A549 (cell line): ENCODE measurements around the gene LEMD1. TPM values are rescaled to one million over a fixed set of nuclear protein-coding genes. Genes with fewer than 3 reads are reported as not detected.
"Not testable (repeated sequence)": the region's sequence is repeated elsewhere in the genome, so short reads cannot be mapped to it uniquely, and the experiment has no call there.

Experiments
- ATAC-seq, 2 experiments: fragments of 200-7000 bp in 1 of 2; fragments of >200 bp in 1 of 2; cut with Nextera tagmentation in 1 of 2; cut with Tn5 transposase in 1 of 2; 3 replicates each; pipeline versions ENCODE4 v1.8.0 to v1.9.1; 2018 to 2020; ENCODE audit warnings: mild to moderate bottlenecking in 1 of 2, moderate library complexity in 1 of 2
- CTCF ChIA-PET: fragments of 300-600 bp; sonication (Branson Sonifier 250); formaldehyde crosslinking; extraction: SDS; loops from one replicate; lab custom pipeline; 2021; ENCODE audit warnings: antibody characterized with exemption, inconsistent platforms; lab: Yijun Ruan, JAX
- POLR2A ChIA-PET: fragments of 350-600 bp; formaldehyde crosslinking; extraction: SDS; loops from one replicate; lab custom pipeline; 2021; ENCODE audit warnings: antibody characterized with exemption, inconsistent platforms; lab: Yijun Ruan, JAX
- DNase-seq, 2 experiments: peaks; one replicate each; pipeline versions ENCODE4 v3.0.0 to v3.0.0-alpha.2; 2011 to 2016; ENCODE audit warnings: low read depth in 1 of 2, low spot score in 1 of 2
- FAIRE-seq: peaks from 2 replicates; lab custom pipeline; 2011; peaks lifted over from hg19 to GRCh38; lab: Jason Lieb, UNC
- H3K27ac ChIP-seq, 2 experiments: fragments of >200 bp; sonication (Bioruptor Twin); formaldehyde crosslinking; 3 replicates each; pipeline ENCODE4 v1.5.1; 2016 to 2017
- H3K4me1 ChIP-seq: fragments of >200 bp; sonication (Bioruptor Twin); formaldehyde crosslinking; 3 replicates; pipeline ENCODE4 v1.6.1; 2016
- H3K4me2 ChIP-seq: fragments of >200 bp; sonication (Bioruptor Twin); formaldehyde crosslinking; 3 replicates; pipeline ENCODE4 v1.6.1; 2016
- H3K4me3 ChIP-seq: fragments of >200 bp; sonication (Bioruptor Twin); formaldehyde crosslinking; 3 replicates; pipeline ENCODE4 v1.5.1; 2016
- H3K9me3 ChIP-seq: fragments of >200 bp; sonication (Bioruptor Twin); formaldehyde crosslinking; 3 replicates; pipeline ENCODE4 v1.6.1; 2016
- BHLHE40 ChIP-seq: IDR thresholded peaks from 2 replicates; pipeline ENCODE4 v1.6.1; 2012; ENCODE audit warnings: low read depth, low read length, inconsistent platforms
- EHF ChIP-seq: fragments of 250-450 bp; sonication (Bioruptor Pico); IDR thresholded peaks from 2 replicates; pipeline ENCODE4 v1.5.0; 2020; ENCODE audit warnings: mild to moderate bottlenecking
- EHMT2 ChIP-seq: fragments of 200-600 bp; sonication (generic); IDR thresholded peaks from 2 replicates; pipeline ENCODE4 v1.6.1; 2016; ENCODE audit warnings: antibody characterized with exemption, low read depth, mild to moderate bottlenecking, moderate library complexity
- ESRRA ChIP-seq: fragments of 150-350 bp; IDR thresholded peaks from 2 replicates; pipeline ENCODE4 v1.6.1; 2014; ENCODE audit warnings: mild to moderate bottlenecking, low read length, borderline replicate concordance
- FOSL2 ChIP-seq, 2 experiments: fragments of 450-650 bp in 1 of 2; fragments of >200 bp in 1 of 2; sonication (Bioruptor Twin) in 1 of 2; formaldehyde crosslinking; IDR thresholded peaks; 2 replicates each; pipeline versions ENCODE4 v1.5.0 to v1.6.1; 2016 to 2020; ENCODE audit warnings: mild to moderate bottlenecking in 1 of 2, moderate library complexity in 1 of 2
- HOXA7 ChIP-seq: fragments of 250-450 bp; sonication (Bioruptor Pico); IDR thresholded peaks from 2 replicates; pipeline ENCODE4 v1.5.0; 2020; ENCODE audit warnings: mild to moderate bottlenecking, moderate library complexity
- HOXB13 ChIP-seq: fragments of 250-450 bp; sonication (Bioruptor Pico); IDR thresholded peaks from 2 replicates; pipeline ENCODE4 v1.5.0; 2020; ENCODE audit warnings: low read depth, mild to moderate bottlenecking, moderate library complexity
- MYC ChIP-seq: IDR thresholded peaks from 2 replicates; pipeline ENCODE4 v1.6.1; 2012; ENCODE audit warnings: mild to moderate bottlenecking, inconsistent platforms, low read length, improper control_type of control experiment, borderline replicate concordance
- NFE2L2 ChIP-seq: fragments of 150-350 bp; conservative IDR thresholded peaks from 2 replicates; pipeline ENCODE4 v1.6.1; 2014; ENCODE audit warnings: low read length
- PHF8 ChIP-seq: fragments of 200-600 bp; sonication (generic); IDR thresholded peaks from 2 replicates; pipeline ENCODE4 v1.6.1; 2016; ENCODE audit warnings: low read depth, mild to moderate bottlenecking, antibody characterized with exemption, moderate library complexity, borderline replicate concordance
- POLR2A ChIP-seq: IDR thresholded peaks from 2 replicates; pipeline ENCODE4 v1.6.1; 2012; ENCODE audit warnings: mild to moderate bottlenecking, low read length
- RAD21 ChIP-seq, 2 experiments: fragments of >200 bp in 1 of 2; sonication (Bioruptor Twin) in 1 of 2; formaldehyde crosslinking in 1 of 2; IDR thresholded peaks in 1 of 2; conservative IDR thresholded peaks in 1 of 2; 2 replicates in 1 of 2; 3 replicates in 1 of 2; pipeline ENCODE4 v1.6.1; 2012 to 2018; ENCODE audit warnings: inconsistent platforms in 1 of 2
- RNF2 ChIP-seq: fragments of 200-600 bp; sonication (generic); IDR thresholded peaks from 2 replicates; pipeline ENCODE4 v1.6.1; 2016; ENCODE audit warnings: low read depth, mild to moderate bottlenecking, antibody characterized with exemption, moderate library complexity, borderline replicate concordance
- SREBF2 ChIP-seq: fragments of 450-650 bp; IDR thresholded peaks from 2 replicates; pipeline ENCODE4 v1.6.1; 2014; ENCODE audit warnings: mild to moderate bottlenecking, moderate library complexity
- TFCP2L1 ChIP-seq: fragments of 250-450 bp; sonication (Bioruptor Pico); IDR thresholded peaks from 2 replicates; pipeline ENCODE4 v1.5.0; 2021; ENCODE audit warnings: mild to moderate bottlenecking
- ZC3H11A ChIP-seq: fragments of 450-650 bp; IDR thresholded peaks from 2 replicates; pipeline ENCODE4 v1.6.1; 2014; ENCODE audit warnings: antibody characterized with exemption, mild to moderate bottlenecking
- ZFP36 ChIP-seq: fragments of 450-650 bp; IDR thresholded peaks from 2 replicates; pipeline ENCODE4 v1.6.1; 2014; ENCODE audit warnings: borderline replicate concordance; ENCODE audit not compliant: partially characterized antibody
- WGBS: methylation state at CpG from one replicate; pipeline ENCODE4 v1.1.6; 2017; ENCODE audit errors: missing lambda C conversion rate; 5-methylcytosine and 5-hydroxymethylcytosine counted together
- polyA plus RNA-seq, 4 experiments: library from polyadenylated mRNA; depleted of rRNA in 3 of 4; stranded (reverse); fragments of >200 nt; fragmentation: RNase III in 1 of 4; extraction: RNeasy Plus Mini Kit Qiagen cat#74134 plus additional on column Dnase treatment in 1 of 4; gene quantifications; 2 replicates in 3 of 4; 3 replicates in 1 of 4; pipeline ENCODE4 v1.2.3, GENCODE V29; 2011 to 2017
- TF ChIP-seq, protein P1 (sequence below): fragments of 250-450 bp; sonication (Bioruptor Pico); IDR thresholded peaks from 2 replicates; pipeline ENCODE4 v1.5.0; 2021; ENCODE audit warnings: mild to moderate bottlenecking, moderate library complexity, borderline replicate concordance
- TF ChIP-seq, protein P2 (sequence below): fragments of 150-350 bp; IDR thresholded peaks from 2 replicates; pipeline ENCODE4 v1.6.1; 2014; ENCODE audit warnings: low read depth, mild to moderate bottlenecking, low read length

LEMD1 gene
- polyA plus RNA-seq, 2 of the 4 experiments (the other 2 are of a cell fraction), result 0.14 to 0.18 TPM

- no peak overlapping the region for H3K4me2 ChIP-seq
- ChIA-PET POLR2A (no interaction called here), CTCF (interaction anchor here (1.0 to 12.8 kb wide), 6 partner anchors 19 to 99 kb away, joined by 3 to 146 read pairs (median 10); no protein-coding TSS in a partner anchor)
- ATAC-seq, result no peak
- no peak overlapping the region for H3K27ac ChIP-seq
- no peaks in the 10 kb centered on the region for H3K9me3 ChIP-seq
- no peak overlapping the region for H3K4me3 ChIP-seq
- H3K4me1 ChIP-seq, result 0 out of 3 replicates have a peak, but pooled peaks cover 2% of the 10 kb centered on the region
- FAIRE-seq, result no peak
- TF ChIP-seq ZFP36, result no peak
- no peak for TF ChIP-seq SREBF2
- TF ChIP-seq, protein P1, sequence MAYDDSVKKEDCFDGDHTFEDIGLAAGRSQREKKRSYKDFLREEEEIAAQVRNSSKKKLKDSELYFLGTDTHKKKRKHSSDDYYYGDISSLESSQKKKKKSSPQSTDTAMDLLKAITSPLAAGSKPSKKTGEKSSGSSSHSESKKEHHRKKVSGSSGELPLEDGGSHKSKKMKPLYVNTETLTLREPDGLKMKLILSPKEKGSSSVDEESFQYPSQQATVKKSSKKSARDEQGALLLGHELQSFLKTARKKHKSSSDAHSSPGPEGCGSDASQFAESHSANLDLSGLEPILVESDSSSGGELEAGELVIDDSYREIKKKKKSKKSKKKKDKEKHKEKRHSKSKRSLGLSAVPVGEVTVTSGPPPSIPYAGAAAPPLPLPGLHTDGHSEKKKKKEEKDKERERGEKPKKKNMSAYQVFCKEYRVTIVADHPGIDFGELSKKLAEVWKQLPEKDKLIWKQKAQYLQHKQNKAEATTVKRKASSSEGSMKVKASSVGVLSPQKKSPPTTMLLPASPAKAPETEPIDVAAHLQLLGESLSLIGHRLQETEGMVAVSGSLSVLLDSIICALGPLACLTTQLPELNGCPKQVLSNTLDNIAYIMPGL (CRISPR knock-in tag), result no peak
- TF ChIP-seq TFCP2L1 (CRISPR knock-in tag), result no peak
- TF ChIP-seq POLR2A, result no peak
- no peak for TF ChIP-seq BHLHE40
- no peak for TF ChIP-seq EHMT2
- TF ChIP-seq EHF (CRISPR knock-in tag), result no peak
- TF ChIP-seq MYC, result no peak
- no peak for TF ChIP-seq PHF8
- TF ChIP-seq ESRRA, result no peak
- TF ChIP-seq, protein P2, sequence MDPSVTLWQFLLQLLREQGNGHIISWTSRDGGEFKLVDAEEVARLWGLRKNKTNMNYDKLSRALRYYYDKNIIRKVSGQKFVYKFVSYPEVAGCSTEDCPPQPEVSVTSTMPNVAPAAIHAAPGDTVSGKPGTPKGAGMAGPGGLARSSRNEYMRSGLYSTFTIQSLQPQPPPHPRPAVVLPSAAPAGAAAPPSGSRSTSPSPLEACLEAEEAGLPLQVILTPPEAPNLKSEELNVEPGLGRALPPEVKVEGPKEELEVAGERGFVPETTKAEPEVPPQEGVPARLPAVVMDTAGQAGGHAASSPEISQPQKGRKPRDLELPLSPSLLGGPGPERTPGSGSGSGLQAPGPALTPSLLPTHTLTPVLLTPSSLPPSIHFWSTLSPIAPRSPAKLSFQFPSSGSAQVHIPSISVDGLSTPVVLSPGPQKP, result no peak
- no peak for TF ChIP-seq NFE2L2
- TF ChIP-seq RAD21 (conservative IDR thresholded peaks at IDR 0.05 in 1 of 2, IDR thresholded peaks at IDR 0.05 in 1 of 2), result no peak
- no peak for TF ChIP-seq HOXA7
- TF ChIP-seq ZC3H11A, result no peak
- TF ChIP-seq, all 56 proteins: peak for 0
- DNase-seq, result no peak
- WGBS, result 31% methylated on average over 6 of the region's 6 CpGs
These were observed 12.9 kb upstream of the LEMD1 start for GRCh38 chr1:205434738-205435137.

DNA sequence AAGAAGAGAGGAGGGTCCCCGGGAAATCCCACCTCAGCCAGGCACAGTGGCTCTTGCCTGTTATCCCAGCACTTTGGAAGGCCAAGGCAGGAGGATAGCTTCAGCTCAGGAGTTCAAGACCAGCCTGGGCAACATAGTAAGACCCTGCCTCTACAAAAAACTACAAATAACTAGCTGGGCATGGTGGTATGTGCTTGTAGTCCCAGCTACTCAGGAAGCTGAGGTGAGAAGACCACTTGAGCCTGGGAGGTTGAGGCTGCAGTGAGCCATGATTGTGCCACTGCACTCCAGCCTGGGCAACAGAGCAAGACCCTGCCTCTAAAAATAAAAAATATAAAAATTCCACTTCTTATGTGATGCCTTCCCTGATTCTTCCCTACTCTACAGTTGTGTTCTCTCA, 10.8 kb upstream of the LEMD1 start:
- DNase-seq, H3K4me3 ChIP-seq, FAIRE-seq, H3K27ac ChIP-seq, H3K4me2 ChIP-seq, H3K9me3 ChIP-seq, POLR2A ChIA-PET, H3K4me1 ChIP-seq, ATAC-seq: not testable (repeated sequence)
- WGBS, result 0% methylated on average over 1 of the region's 1 CpG
- CTCF ChIA-PET, result interaction anchor here (1.1 to 12.8 kb wide), 7 partner anchors 11 to 97 kb away, joined by 3 to 146 read pairs (median 11); no protein-coding TSS in a partner anchor

GRCh38 chr1:205432116-205432515, 10.3 kb upstream of the LEMD1 start:
- Histone ChIP-seq H3K27ac (no peak overlapping the region), H3K9me3 (no peaks in the 10 kb centered on the region), H3K4me1 (0 out of 3 replicates have a peak, but pooled peaks cover 2% of the 10 kb centered on the region), H3K4me2 (no peak overlapping the region)
- POLR2A ChIA-PET, result no interaction called here
- no peak for FAIRE-seq
- no peak for ATAC-seq
- 51% methylated on average over 2 of the region's 2 CpGs for WGBS
- TF ChIP-seq HOXB13 (CRISPR knock-in tag) (no peak), RNF2 (no peak), FOSL2 (IDR thresholded peaks at IDR 0.05) (no peak), FOSL2 (CRISPR knock-in tag; IDR thresholded peaks at IDR 0.05) (no peak)
- TF ChIP-seq, all 56 proteins: peak for 0
- no peak overlapping the region for H3K4me3 ChIP-seq
- no peak for DNase-seq
- CTCF ChIA-PET, result interaction anchor here (1.1 to 12.8 kb wide), 15 partner anchors 12 to 172 kb away, joined by 3 to 146 read pairs (median 10); partner anchors contain the start of gene LEMD1
